CD4-positive, CD25-positive, alpha-beta regulatory T cell (primary cell): ENCODE data around the gene NUDCD3. TPM values are rescaled to one million over a fixed set of nuclear protein-coding genes. Genes with fewer than 3 reads are reported as not detected.

Experiments
- ATAC-seq, 2 donors: fragments of 150-1000 bp; cut with Tn5 transposase; one replicate each; pipeline ENCODE4 v1.10.0; 2021; ENCODE audit warnings: low read depth in 2 of 2, moderate number of reproducible peaks in 2 of 2, moderate library complexity in 1 of 2
- DNase-seq, 3 donors: peaks; one replicate each; pipeline versions ENCODE4 v3.0.0 to v3.0.0-alpha.2; 2012 to 2022; ENCODE audit warnings: mixed read lengths in 1 of 3
- H3K27ac ChIP-seq: one replicate; pipeline ENCODE4 v1.7.0; 2013; ENCODE audit warnings: mild to moderate bottlenecking, low read length; ENCODE audit not compliant: insufficient read depth, poor library complexity, severe bottlenecking
- H3K27me3 ChIP-seq: one replicate; pipeline ENCODE4 v1.7.0; 2013; ENCODE audit warnings: low read length; ENCODE audit not compliant: control insufficient read depth, insufficient read depth
- H3K36me3 ChIP-seq: one replicate; pipeline ENCODE4 v1.7.0; 2013; ENCODE audit warnings: mild to moderate bottlenecking, low read length, moderate library complexity; ENCODE audit not compliant: control insufficient read depth, insufficient read depth
- H3K4me1 ChIP-seq: 2 replicates; pipeline ENCODE4 v1.7.0; 2013; ENCODE audit warnings: mild to moderate bottlenecking, low read length; ENCODE audit not compliant: insufficient read depth, control insufficient read depth, poor library complexity, severe bottlenecking
- H3K4me3 ChIP-seq: one replicate; pipeline ENCODE4 v1.7.0; 2013; ENCODE audit warnings: low read depth, mild to moderate bottlenecking, low read length, moderate library complexity
- H3K9me3 ChIP-seq, 2 experiments: 1 replicate in 1 of 2; 2 replicates in 1 of 2; pipeline ENCODE4 v1.7.0; 2013; ENCODE audit warnings: low read length in 2 of 2, mild to moderate bottlenecking in 1 of 2, moderate library complexity in 1 of 2; ENCODE audit not compliant: control insufficient read depth in 2 of 2
- H3K27ac Mint-ChIP-seq, 3 donors: one replicate each; pipeline ENCODE4 v1.8.0; 2020 to 2022; ENCODE audit warnings: mild to moderate bottlenecking in 3 of 3, mixed read lengths in 3 of 3, moderate library complexity in 2 of 3
- H3K27me3 Mint-ChIP-seq: one replicate; pipeline ENCODE4 v1.8.0; 2022; ENCODE audit warnings: mild to moderate bottlenecking, mixed read lengths
- H3K36me3 Mint-ChIP-seq: one replicate; pipeline ENCODE4 v1.8.0; 2020; ENCODE audit warnings: mixed read lengths
- H3K4me1 Mint-ChIP-seq, 4 donors: one replicate each; pipeline ENCODE4 v1.8.0; 2020 to 2022; ENCODE audit warnings: mixed read lengths in 4 of 4, mild to moderate bottlenecking in 1 of 4
- H3K4me3 Mint-ChIP-seq, 4 donors: one replicate each; pipeline ENCODE4 v1.8.0; 2020 to 2022; ENCODE audit warnings: mild to moderate bottlenecking in 4 of 4, mixed read lengths in 4 of 4, moderate library complexity in 3 of 4
- H3K9me3 Mint-ChIP-seq, 7 donors: one replicate each; pipeline ENCODE4 v1.8.0; 2020 to 2022; ENCODE audit warnings: mixed read lengths in 7 of 7, mild to moderate bottlenecking in 3 of 7, moderate library complexity in 2 of 7
- polyA plus RNA-seq, 4 donors: library from polyadenylated mRNA; unstranded; fragments of 300-500 nt; fragmentation: Illumina TruSeq; gene quantifications; one replicate each; pipeline ENCODE4 v1.2.3, GENCODE V29; 2021
- total RNA-seq: library from RNA; stranded (reverse); gene quantifications from one replicate; pipeline ENCODE4 v1.2.3, GENCODE V29; 2022

Gene NUDCD3
- total and polyA plus RNA-seq, 5 donors from 2014 or later = 55.6 to 85.6 (median 70.1) TPM

GRCh38 chr7:44372560-44373417 is 117.7 kb downstream of the NUDCD3 start:
- H3K27me3 ChIP-seq = peaks cover 7% of the 10 kb centered on the region
- no peak overlapping the region for H3K4me3 Mint-ChIP-seq
- ATAC-seq (no peak), DNase-seq (no peak)
- no peak overlapping the region for H3K27ac ChIP-seq
- H3K9me3 ChIP-seq = peaks cover 4 to 6% of the 10 kb centered on the region in 2 experiments
- peaks cover 25% of the 10 kb centered on the region for H3K27me3 Mint-ChIP-seq
- peaks cover 0 to 10% (median 0%) of the 10 kb centered on the region in 4 donors for H3K4me1 Mint-ChIP-seq
- H3K9me3 Mint-ChIP-seq = peaks cover 0 to 7% (median 1%) of the 10 kb centered on the region in 7 donors
- H3K36me3 ChIP-seq = peaks cover 4% of the 10 kb centered on the region
- H3K4me3 ChIP-seq = no peak overlapping the region
- H3K27ac Mint-ChIP-seq = no peak overlapping the region
- H3K4me1 ChIP-seq = no peaks in the 10 kb centered on the region
- no peaks in the 10 kb centered on the region for H3K36me3 Mint-ChIP-seq

GRCh38 chr7:44368885-44369284 is 121.6 kb downstream of the NUDCD3 start:
- peaks cover 4% of the 10 kb centered on the region for H3K36me3 ChIP-seq
- peaks cover 4 to 6% of the 10 kb centered on the region in 2 experiments for H3K9me3 ChIP-seq
- peaks cover 39% of the 10 kb centered on the region for H3K27me3 Mint-ChIP-seq
- ATAC-seq (no peak), DNase-seq (no peak)
- no peaks in the 10 kb centered on the region for H3K36me3 Mint-ChIP-seq
- peaks cover 0 to 7% (median 1%) of the 10 kb centered on the region in 7 donors for H3K9me3 Mint-ChIP-seq
- peaks cover 12% of the 10 kb centered on the region for H3K27me3 ChIP-seq
- no peaks in the 10 kb centered on the region for H3K4me1 ChIP-seq
- no peak overlapping the region for H3K4me3 ChIP-seq
- no peak overlapping the region for H3K4me3 Mint-ChIP-seq
- peaks cover 0 to 5% (median 0%) of the 10 kb centered on the region in 4 donors for H3K4me1 Mint-ChIP-seq
- H3K27ac ChIP-seq = no peak overlapping the region
- no peak overlapping the region for H3K27ac Mint-ChIP-seq

- Mint-ChIP-seq H3K27ac (no peak overlapping the region), H3K4me1 (peaks cover 0 to 5% (median 0%) of the 10 kb centered on the region in 4 donors), H3K9me3 (peaks cover 0 to 7% (median 1%) of the 10 kb centered on the region in 7 donors), H3K36me3 (no peaks in the 10 kb centered on the region), H3K27me3 (peaks cover 42% of the 10 kb centered on the region), H3K4me3 (no peak overlapping the region)
- Histone ChIP-seq H3K4me3 (no peak overlapping the region), H3K27me3 (peaks cover 12% of the 10 kb centered on the region), H3K4me1 (no peaks in the 10 kb centered on the region), H3K27ac (no peak overlapping the region), H3K9me3 (peaks cover 4 to 6% of the 10 kb centered on the region in 2 experiments), H3K36me3 (peaks cover 4% of the 10 kb centered on the region)
- ATAC-seq = no peak
- DNase-seq = no peak
Measured at GRCh38 chr7:44368455-44368854, 122.0 kb downstream of the NUDCD3 start.

GRCh38 chr7:44367475-44368043 is 122.9 kb downstream of the NUDCD3 start:
- Mint-ChIP-seq H3K4me1 (peaks cover 0 to 3% (median 0%) of the 10 kb centered on the region in 4 donors), H3K27me3 (peaks cover 44% of the 10 kb centered on the region), H3K9me3 (peaks cover 0 to 7% (median 2%) of the 10 kb centered on the region in 7 donors), H3K27ac (no peak overlapping the region), H3K36me3 (no peaks in the 10 kb centered on the region), H3K4me3 (no peak overlapping the region)
- H3K36me3 ChIP-seq = peaks cover 4% of the 10 kb centered on the region
- no peak overlapping the region for H3K27ac ChIP-seq
- ATAC-seq (no peak), DNase-seq (no peak)
- no peak overlapping the region for H3K4me3 ChIP-seq
- no peaks in the 10 kb centered on the region for H3K4me1 ChIP-seq
- peaks cover 4 to 6% of the 10 kb centered on the region in 2 experiments for H3K9me3 ChIP-seq
- peaks cover 12% of the 10 kb centered on the region for H3K27me3 ChIP-seq

GRCh38 chr7:44366986-44367385 is 123.5 kb downstream of the NUDCD3 start:
- Mint-ChIP-seq H3K9me3 (peaks cover 0 to 7% (median 2%) of the 10 kb centered on the region in 7 donors), H3K27me3 (peaks cover 50% of the 10 kb centered on the region), H3K27ac (no peak overlapping the region), H3K4me1 (peaks cover 0 to 3% (median 0%) of the 10 kb centered on the region in 4 donors), H3K36me3 (no peaks in the 10 kb centered on the region), H3K4me3 (no peak overlapping the region)
- H3K27ac ChIP-seq = no peak overlapping the region
- peaks cover 4% of the 10 kb centered on the region for H3K36me3 ChIP-seq
- peaks cover 12% of the 10 kb centered on the region for H3K27me3 ChIP-seq
- DNase-seq (no peak), ATAC-seq (no peak)
- no peaks in the 10 kb centered on the region for H3K4me1 ChIP-seq
- no peak overlapping the region for H3K4me3 ChIP-seq
- peaks cover 4 to 6% of the 10 kb centered on the region in 2 experiments for H3K9me3 ChIP-seq

GRCh38 chr7:44353668-44354067 is 136.8 kb downstream of the NUDCD3 start:
- H3K4me3 Mint-ChIP-seq = no peak overlapping the region

GRCh38 chr7:44348851-44349781 is 141.3 kb downstream of the NUDCD3 start:
- no peaks in the 10 kb centered on the region for H3K36me3 ChIP-seq
- no peak for DNase-seq
- peaks cover 0 to 6% of the 10 kb centered on the region in 2 experiments for H3K9me3 ChIP-seq
- Mint-ChIP-seq H3K27ac (no peak overlapping the region), H3K9me3 (peaks cover 0 to 26% (median 8%) of the 10 kb centered on the region in 7 donors), H3K27me3 (peaks cover 51% of the 10 kb centered on the region), H3K36me3 (no peaks in the 10 kb centered on the region), H3K4me3 (no peak overlapping the region), H3K4me1 (no peaks in the 10 kb centered on the region)
- no peak for ATAC-seq
- H3K4me3 ChIP-seq = no peak overlapping the region
- H3K27ac ChIP-seq = no peak overlapping the region
- peaks cover 10% of the 10 kb centered on the region for H3K27me3 ChIP-seq
- H3K4me1 ChIP-seq = no peaks in the 10 kb centered on the region

More at GRCh38 chr7:44353668-44354067, 136.8 kb downstream of the NUDCD3 start:
- no peak overlapping the region for H3K27ac ChIP-seq
- H3K4me3 ChIP-seq = no peak overlapping the region
- peaks cover 64% of the 10 kb centered on the region for H3K27me3 Mint-ChIP-seq
- H3K9me3 Mint-ChIP-seq = peaks cover 0 to 30% (median 8%) of the 10 kb centered on the region in 7 donors
- ATAC-seq (no peak), DNase-seq (no peak)
- no peaks in the 10 kb centered on the region for H3K36me3 Mint-ChIP-seq
- no peak overlapping the region for H3K27ac Mint-ChIP-seq
- H3K4me1 Mint-ChIP-seq = no peaks in the 10 kb centered on the region
- peaks cover 0 to 6% of the 10 kb centered on the region in 2 experiments for H3K9me3 ChIP-seq
- no peaks in the 10 kb centered on the region for H3K4me1 ChIP-seq
- no peaks in the 10 kb centered on the region for H3K36me3 ChIP-seq
- H3K27me3 ChIP-seq = peaks cover 11% of the 10 kb centered on the region
